HepG2 (cell line): Measurements from ENCODE around the gene BCL6. TPM values are rescaled to one million over a fixed set of nuclear protein-coding genes. Genes with fewer than 3 reads are reported as not detected.
A peak's percentile ranks its signal among the peaks of the same experiment; 100 is the strongest.

ENCODE experiments used
- ATM ChIP-seq: fragments of 450-650 bp; IDR thresholded peaks from 2 replicates; pipeline ENCODE4 v1.7.1; 2017; ENCODE audit warnings: mild to moderate bottlenecking, borderline replicate concordance
- GATAD1 ChIP-seq: IDR thresholded peaks from 2 replicates; pipeline ENCODE4 v1.6.1; 2016; ENCODE audit warnings: missing genetic modification reagents, missing compliant biosample characterization
- JARID2 ChIP-seq: sonication (generic); formaldehyde crosslinking; IDR thresholded peaks from 2 replicates; pipeline ENCODE4 v1.8.1; 2023; ENCODE audit warnings: missing genetic modification reagents, inconsistent platforms; ENCODE audit not compliant: insufficient replicate concordance
- MAFF ChIP-seq: IDR thresholded peaks from 2 replicates; pipeline ENCODE4 v1.6.1; 2011; ENCODE audit warnings: low read depth, low read length, improper control_type of control experiment
- SNRNP70 ChIP-seq: fragments of 200-400 bp; formaldehyde crosslinking; IDR thresholded peaks from 2 replicates; pipeline ENCODE4 v1.6.1; 2017; ENCODE audit warnings: mild to moderate bottlenecking, low read depth, low read length, moderate library complexity
- SOX13 ChIP-seq, 3 experiments: fragments of 450-650 bp in 1 of 3; sonication (generic) in 1 of 3; formaldehyde crosslinking in 1 of 3; IDR thresholded peaks in 2 of 3; conservative IDR thresholded peaks in 1 of 3; 2 replicates each; pipeline versions ENCODE4 v1.5.0 to v1.6.1; 2016 to 2020; ENCODE audit warnings: antibody characterized with exemption in 1 of 3, mild to moderate bottlenecking in 1 of 3, missing compliant biosample characterization in 1 of 3, missing genetic modification reagents in 1 of 3, moderate library complexity in 1 of 3
- SUZ12 ChIP-seq: fragments of 150-350 bp; IDR thresholded peaks from 2 replicates; pipeline ENCODE4 v1.6.1; 2014; ENCODE audit warnings: low read depth, low read length
- ZBTB38 ChIP-seq: sonication (generic); formaldehyde crosslinking; IDR thresholded peaks from 2 replicates; pipeline ENCODE4 v1.5.1; 2020; ENCODE audit warnings: mild to moderate bottlenecking, missing genetic modification reagents
- ZNF350 ChIP-seq: sonication (generic); formaldehyde crosslinking; IDR thresholded peaks from 2 replicates; pipeline ENCODE4 v1.4.0; 2020; ENCODE audit warnings: mild to moderate bottlenecking, low read depth, missing genetic modification reagents, borderline replicate concordance
- ZNF614 ChIP-seq: IDR thresholded peaks from 2 replicates; pipeline ENCODE4 v1.6.1; 2018; ENCODE audit warnings: missing biosample characterization, missing genetic modification reagents, inconsistent platforms, borderline replicate concordance
- ZNF746 ChIP-seq: sonication (generic); formaldehyde crosslinking; IDR thresholded peaks from 2 replicates; pipeline ENCODE4 v1.8.0; 2022; ENCODE audit warnings: mild to moderate bottlenecking, missing genetic modification reagents
- ZNF788 ChIP-seq: sonication (generic); formaldehyde crosslinking; IDR thresholded peaks from 2 replicates; pipeline ENCODE4 v1.5.0; 2020; ENCODE audit warnings: mild to moderate bottlenecking, missing genetic modification reagents, borderline replicate concordance
- ZNF816 ChIP-seq: sonication (generic); formaldehyde crosslinking; IDR thresholded peaks from 2 replicates; pipeline ENCODE4 v1.8.0; 2022; ENCODE audit warnings: missing genetic modification reagents, mild to moderate bottlenecking, borderline replicate concordance
- ZNF841 ChIP-seq: sonication (generic); formaldehyde crosslinking; IDR thresholded peaks from 2 replicates; pipeline ENCODE4 v1.8.1; 2023; ENCODE audit warnings: missing genetic modification reagents, borderline replicate concordance
- ZNF891 ChIP-seq: sonication (generic); formaldehyde crosslinking; IDR thresholded peaks from 2 replicates; pipeline ENCODE4 v1.5.0; 2020; ENCODE audit warnings: mild to moderate bottlenecking, missing genetic modification reagents
- polyA plus RNA-seq, 8 experiments: library from polyadenylated mRNA; depleted of rRNA in 3 of 8; stranded (reverse) in 7 of 8; unstranded in 1 of 8; fragments of >200 nt; fragmentation: Illumina TruSeq in 4 of 8; extraction: Trizol in 4 of 8; gene quantifications; 2 replicates each; pipeline versions ENCODE4 v1.2.1 to v1.2.3, GENCODE V29; 2011 to 2016; ENCODE audit warnings: low read depth in 4 of 8, missing spikeins in 1 of 8, mixed read lengths in 1 of 8; ENCODE audit not compliant: insufficient read depth in 1 of 8
- total RNA-seq, 5 experiments: library from RNA; depleted of rRNA; stranded (reverse); fragments of >200 nt; fragmentation: Illumina TruSeq; extraction: Trizol; gene quantifications; 2 replicates each; pipeline ENCODE4 v1.2.3, GENCODE V29; 2016; ENCODE audit warnings: low read depth in 1 of 5
- TF ChIP-seq, protein P1 (sequence below): sonication (generic); formaldehyde crosslinking; IDR thresholded peaks from 2 replicates; pipeline ENCODE4 v1.4.0; 2020; ENCODE audit warnings: missing genetic modification reagents, borderline replicate concordance
- TF ChIP-seq, protein P2 (sequence below): sonication (generic); formaldehyde crosslinking; IDR thresholded peaks from 2 replicates; pipeline ENCODE4 v1.4.0; 2020; ENCODE audit warnings: missing genetic modification reagents
- TF ChIP-seq, protein P3 (sequence below), 2 experiments: IDR thresholded peaks; 2 replicates each; pipeline ENCODE4 v1.6.1; 2011 to 2012; ENCODE audit warnings: low read length in 2 of 2, borderline replicate concordance in 1 of 2, low read depth in 1 of 2, mild to moderate bottlenecking in 1 of 2, moderate library complexity in 1 of 2

Gene BCL6
- total and polyA plus RNA-seq, 2 of the 13 experiments (the other 11 are each of a cell fraction or from before 2014, with no cell fraction given): 21.2 to 53.7 TPM

DNA sequence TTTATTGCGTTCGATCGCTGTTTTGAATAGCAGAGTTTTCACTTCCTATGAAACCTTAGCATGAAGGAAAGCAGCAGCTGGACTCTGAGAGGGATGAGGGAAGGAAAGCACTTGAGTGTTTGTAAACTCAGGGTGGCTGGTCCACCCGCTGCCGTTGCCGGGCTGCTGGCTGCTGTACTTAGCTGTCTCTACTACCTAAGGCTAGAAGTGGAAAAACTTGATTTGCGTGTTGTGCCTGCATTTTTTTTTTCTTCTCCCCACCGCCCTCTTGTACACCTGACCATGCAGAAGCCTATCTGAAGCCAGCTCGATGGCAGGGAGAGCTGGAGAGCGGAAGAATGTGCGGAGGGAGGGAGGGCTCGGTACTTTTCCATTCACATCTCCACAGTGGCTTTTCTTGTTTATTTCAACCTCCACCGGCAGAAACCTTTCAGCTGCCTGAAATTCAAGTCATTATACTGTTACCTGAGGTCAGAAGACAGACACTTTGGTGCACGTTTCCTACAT lies 4.8 kb upstream of the BCL6 start (continued):
- TF ChIP-seq, protein P1, sequence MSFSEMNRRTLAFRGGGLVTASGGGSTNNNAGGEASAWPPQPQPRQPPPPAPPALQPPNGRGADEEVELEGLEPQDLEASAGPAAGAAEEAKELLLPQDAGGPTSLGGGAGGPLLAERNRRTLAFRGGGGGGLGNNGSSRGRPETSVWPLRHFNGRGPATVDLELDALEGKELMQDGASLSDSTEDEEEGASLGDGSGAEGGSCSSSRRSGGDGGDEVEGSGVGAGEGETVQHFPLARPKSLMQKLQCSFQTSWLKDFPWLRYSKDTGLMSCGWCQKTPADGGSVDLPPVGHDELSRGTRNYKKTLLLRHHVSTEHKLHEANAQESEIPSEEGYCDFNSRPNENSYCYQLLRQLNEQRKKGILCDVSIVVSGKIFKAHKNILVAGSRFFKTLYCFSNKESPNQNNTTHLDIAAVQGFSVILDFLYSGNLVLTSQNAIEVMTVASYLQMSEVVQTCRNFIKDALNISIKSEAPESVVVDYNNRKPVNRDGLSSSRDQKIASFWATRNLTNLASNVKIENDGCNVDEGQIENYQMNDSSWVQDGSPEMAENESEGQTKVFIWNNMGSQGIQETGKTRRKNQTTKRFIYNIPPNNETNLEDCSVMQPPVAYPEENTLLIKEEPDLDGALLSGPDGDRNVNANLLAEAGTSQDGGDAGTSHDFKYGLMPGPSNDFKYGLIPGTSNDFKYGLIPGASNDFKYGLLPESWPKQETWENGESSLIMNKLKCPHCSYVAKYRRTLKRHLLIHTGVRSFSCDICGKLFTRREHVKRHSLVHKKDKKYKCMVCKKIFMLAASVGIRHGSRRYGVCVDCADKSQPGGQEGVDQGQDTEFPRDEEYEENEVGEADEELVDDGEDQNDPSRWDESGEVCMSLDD (CRISPR knock-in tag): no peak
- TF ChIP-seq ZNF841 (CRISPR knock-in tag) (no peak), ZNF614 (peak; percentile 31; the same call in 1 of the 2 replicates), JARID2 (no peak), ZBTB38 (CRISPR knock-in tag) (peak; percentile 74; the same call in 1 of the 2 replicates), ZNF746 (CRISPR knock-in tag) (0 out of 2 replicates have a peak, but pooled peaks have one; percentile 67), ATM (no peak), SNRNP70 (no peak), SOX13 (IDR thresholded peaks at IDR 0.05) (no peak), SOX13 (CRISPR knock-in tag; conservative IDR thresholded peaks at IDR 0.05 in 1 of 2, IDR thresholded peaks at IDR 0.05 in 1 of 2) (peak in 1 of 2 experiments; percentile 52; a peak in 1 of 4 replicates), ZNF788 (no peak), GATAD1 (0 out of 2 replicates have a peak, but pooled peaks have one; percentile 23), ZNF350 (CRISPR knock-in tag) (peak; percentile 82; the same call in 1 of the 2 replicates), ZNF891 (CRISPR knock-in tag) (0 out of 2 replicates have a peak, but pooled peaks have one; percentile 47), SUZ12 (no peak), MAFF (0 out of 2 replicates have a peak, but pooled peaks have one; percentile 11), ZNF816 (CRISPR knock-in tag) (peak; percentile 36; the same call in 1 of the 2 replicates)
- TF ChIP-seq, protein P2, sequence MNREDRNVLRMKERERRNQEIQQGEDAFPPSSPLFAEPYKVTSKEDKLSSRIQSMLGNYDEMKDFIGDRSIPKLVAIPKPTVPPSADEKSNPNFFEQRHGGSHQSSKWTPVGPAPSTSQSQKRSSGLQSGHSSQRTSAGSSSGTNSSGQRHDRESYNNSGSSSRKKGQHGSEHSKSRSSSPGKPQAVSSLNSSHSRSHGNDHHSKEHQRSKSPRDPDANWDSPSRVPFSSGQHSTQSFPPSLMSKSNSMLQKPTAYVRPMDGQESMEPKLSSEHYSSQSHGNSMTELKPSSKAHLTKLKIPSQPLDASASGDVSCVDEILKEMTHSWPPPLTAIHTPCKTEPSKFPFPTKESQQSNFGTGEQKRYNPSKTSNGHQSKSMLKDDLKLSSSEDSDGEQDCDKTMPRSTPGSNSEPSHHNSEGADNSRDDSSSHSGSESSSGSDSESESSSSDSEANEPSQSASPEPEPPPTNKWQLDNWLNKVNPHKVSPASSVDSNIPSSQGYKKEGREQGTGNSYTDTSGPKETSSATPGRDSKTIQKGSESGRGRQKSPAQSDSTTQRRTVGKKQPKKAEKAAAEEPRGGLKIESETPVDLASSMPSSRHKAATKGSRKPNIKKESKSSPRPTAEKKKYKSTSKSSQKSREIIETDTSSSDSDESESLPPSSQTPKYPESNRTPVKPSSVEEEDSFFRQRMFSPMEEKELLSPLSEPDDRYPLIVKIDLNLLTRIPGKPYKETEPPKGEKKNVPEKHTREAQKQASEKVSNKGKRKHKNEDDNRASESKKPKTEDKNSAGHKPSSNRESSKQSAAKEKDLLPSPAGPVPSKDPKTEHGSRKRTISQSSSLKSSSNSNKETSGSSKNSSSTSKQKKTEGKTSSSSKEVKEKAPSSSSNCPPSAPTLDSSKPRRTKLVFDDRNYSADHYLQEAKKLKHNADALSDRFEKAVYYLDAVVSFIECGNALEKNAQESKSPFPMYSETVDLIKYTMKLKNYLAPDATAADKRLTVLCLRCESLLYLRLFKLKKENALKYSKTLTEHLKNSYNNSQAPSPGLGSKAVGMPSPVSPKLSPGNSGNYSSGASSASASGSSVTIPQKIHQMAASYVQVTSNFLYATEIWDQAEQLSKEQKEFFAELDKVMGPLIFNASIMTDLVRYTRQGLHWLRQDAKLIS: 0 out of 2 replicates have a peak, but pooled peaks have one; percentile 60
- TF ChIP-seq, protein P3, sequence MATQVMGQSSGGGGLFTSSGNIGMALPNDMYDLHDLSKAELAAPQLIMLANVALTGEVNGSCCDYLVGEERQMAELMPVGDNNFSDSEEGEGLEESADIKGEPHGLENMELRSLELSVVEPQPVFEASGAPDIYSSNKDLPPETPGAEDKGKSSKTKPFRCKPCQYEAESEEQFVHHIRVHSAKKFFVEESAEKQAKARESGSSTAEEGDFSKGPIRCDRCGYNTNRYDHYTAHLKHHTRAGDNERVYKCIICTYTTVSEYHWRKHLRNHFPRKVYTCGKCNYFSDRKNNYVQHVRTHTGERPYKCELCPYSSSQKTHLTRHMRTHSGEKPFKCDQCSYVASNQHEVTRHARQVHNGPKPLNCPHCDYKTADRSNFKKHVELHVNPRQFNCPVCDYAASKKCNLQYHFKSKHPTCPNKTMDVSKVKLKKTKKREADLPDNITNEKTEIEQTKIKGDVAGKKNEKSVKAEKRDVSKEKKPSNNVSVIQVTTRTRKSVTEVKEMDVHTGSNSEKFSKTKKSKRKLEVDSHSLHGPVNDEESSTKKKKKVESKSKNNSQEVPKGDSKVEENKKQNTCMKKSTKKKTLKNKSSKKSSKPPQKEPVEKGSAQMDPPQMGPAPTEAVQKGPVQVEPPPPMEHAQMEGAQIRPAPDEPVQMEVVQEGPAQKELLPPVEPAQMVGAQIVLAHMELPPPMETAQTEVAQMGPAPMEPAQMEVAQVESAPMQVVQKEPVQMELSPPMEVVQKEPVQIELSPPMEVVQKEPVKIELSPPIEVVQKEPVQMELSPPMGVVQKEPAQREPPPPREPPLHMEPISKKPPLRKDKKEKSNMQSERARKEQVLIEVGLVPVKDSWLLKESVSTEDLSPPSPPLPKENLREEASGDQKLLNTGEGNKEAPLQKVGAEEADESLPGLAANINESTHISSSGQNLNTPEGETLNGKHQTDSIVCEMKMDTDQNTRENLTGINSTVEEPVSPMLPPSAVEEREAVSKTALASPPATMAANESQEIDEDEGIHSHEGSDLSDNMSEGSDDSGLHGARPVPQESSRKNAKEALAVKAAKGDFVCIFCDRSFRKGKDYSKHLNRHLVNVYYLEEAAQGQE (IDR thresholded peaks at IDR 0.05; ENCODE audit: borderline replicate concordance in 1 of 2, low read depth in 1 of 2, low read length in 2 of 2): peak in 1 of 2 experiments; percentile 56; a peak in 1 of 4 replicates
